HG02610 (cell line): Measurements from ENCODE around the gene PTDSS2.
"Not testable (repeated sequence)": the region's sequence is repeated elsewhere in the genome, so short reads cannot be mapped to it uniquely, and the experiment has no call there.

ENCODE experiments used
- ATAC-seq: cut with Tn5 transposase; IDR thresholded peaks from one replicate; pipeline ENCODE4 v1.9.1; 2021; ENCODE audit warnings: mild to moderate bottlenecking, moderate library complexity; ENCODE audit not compliant: unreplicated experiment

PTDSS2 gene

DNA sequence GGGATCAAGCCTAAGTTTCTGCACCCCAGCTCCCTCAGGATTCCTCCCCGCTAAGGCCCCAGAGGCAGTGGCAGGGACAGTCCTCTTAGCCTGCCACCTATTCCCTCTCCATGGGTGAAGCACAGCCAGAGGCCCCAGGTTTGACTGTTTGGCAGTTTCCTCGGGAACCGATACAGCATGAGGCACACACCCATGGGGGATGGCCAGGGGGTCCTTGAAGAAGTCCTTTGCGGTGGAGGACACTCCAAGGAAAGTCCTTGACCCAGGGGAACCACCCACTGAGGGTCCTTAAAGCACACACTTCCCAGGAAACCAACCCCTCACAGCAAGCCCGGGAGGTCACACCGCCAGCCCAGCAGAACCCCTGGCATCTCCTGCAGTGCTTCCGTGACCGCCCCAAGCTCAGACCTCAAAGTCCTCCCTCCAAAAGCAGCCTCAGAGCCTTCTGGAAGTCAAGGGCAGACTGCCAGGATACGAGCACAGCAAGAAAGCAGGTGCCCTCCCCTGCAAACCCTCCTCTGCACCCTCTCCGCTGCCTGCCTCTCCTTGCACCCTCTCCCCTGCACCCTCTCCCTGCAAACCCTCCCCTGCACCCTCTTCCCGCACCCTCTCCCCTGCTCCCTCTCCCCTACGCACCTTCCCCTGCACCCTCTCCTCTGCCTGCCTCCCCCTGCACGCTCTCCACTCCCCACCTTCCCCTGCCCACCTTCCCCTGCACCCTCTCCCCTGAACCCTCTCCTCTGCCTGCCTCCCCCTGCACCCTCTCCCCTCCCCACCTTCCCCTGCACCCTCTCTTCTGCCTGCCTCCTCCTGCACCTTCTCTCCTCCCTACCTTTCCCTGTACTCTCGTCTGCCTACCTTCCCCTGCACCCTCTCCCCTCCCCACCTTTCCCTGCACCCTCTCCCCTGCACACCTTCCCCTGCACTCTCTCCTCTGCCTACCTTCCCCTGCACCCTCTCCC lies 36.7 kb upstream of the PTDSS2 start:
- ATAC-seq: no peak

DNA sequence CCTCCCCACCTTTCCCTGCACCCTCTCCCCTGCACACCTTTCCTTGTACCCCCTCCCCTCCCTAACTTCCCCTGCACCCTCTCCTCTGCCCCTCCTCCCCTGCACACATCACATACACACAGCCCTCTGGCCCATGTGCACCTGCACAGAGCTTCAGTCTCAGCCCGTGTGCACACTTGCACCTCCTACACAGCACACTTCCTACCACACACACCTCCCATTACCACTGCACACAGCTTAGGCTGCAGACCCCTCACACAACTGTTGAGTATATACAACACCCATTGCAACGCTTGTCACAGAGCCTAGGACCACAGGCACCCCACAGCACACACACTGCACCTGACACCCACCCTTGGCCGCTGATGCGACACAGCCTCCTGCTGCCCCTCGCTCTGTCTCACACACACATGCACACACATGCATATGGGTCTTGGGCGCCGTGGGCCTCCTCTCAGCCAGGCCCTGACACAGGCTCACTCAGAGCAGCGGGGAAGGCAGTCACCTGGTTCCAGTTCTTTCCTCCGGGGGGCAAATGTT lies 35.7 kb upstream of the PTDSS2 start:
- no peak for ATAC-seq

DNA sequence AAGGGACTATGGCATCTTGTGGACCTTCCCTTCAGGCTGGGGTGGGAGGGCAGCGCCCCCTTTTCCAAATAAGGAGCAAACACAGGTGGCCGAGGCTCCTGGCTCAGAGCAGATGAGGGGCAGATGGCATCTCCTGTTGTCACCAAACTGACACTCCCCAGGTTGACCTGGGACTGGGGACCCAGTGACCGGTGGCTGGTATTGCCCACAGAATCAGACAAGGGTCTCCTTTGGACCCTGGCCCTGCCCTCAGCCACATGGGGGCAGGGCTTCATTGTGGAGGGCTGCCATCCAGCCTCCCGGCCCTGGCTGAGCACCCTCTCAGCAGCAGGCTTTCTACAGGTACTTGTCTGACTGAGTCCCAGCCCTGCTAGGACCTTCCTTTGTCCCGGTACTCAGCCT lies 34.4 kb upstream of the PTDSS2 start:
- no peak for ATAC-seq

DNA sequence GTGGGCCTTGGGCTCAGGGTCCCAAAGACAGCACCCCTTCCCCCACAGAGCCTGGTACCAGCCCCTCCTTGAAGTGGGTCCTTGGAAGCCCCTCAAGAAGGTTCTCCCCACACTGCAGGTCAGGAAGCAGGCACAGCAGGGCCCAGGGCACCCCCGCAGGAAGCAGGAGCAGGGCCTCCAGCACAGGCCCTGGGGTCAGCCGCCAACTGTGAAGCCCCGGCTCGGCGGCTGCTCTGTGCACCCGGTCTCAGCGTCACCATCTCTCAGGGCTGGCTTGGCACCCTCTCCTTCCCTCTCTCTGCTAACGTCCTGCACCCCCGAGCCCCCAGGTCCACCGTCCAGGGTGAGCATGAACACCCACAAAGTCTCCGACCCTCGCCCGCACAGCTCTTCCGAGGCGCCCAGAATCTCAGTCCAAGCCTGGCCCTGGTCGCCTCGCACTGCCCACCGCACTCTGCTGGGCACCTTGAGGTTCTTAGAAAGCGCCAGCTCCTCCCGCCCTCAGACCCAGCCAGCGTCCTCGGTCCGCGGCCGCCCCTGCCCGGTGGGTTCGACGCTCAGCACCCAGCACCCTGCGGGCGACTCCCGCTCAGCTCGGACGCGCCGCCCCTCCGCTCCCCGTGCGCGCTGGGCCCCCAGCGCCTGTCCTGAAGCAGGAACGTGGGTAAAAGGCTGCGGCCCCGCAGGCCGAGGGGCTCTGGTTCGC lies 33.9 kb upstream of the PTDSS2 start:
- no peak for ATAC-seq

DNA sequence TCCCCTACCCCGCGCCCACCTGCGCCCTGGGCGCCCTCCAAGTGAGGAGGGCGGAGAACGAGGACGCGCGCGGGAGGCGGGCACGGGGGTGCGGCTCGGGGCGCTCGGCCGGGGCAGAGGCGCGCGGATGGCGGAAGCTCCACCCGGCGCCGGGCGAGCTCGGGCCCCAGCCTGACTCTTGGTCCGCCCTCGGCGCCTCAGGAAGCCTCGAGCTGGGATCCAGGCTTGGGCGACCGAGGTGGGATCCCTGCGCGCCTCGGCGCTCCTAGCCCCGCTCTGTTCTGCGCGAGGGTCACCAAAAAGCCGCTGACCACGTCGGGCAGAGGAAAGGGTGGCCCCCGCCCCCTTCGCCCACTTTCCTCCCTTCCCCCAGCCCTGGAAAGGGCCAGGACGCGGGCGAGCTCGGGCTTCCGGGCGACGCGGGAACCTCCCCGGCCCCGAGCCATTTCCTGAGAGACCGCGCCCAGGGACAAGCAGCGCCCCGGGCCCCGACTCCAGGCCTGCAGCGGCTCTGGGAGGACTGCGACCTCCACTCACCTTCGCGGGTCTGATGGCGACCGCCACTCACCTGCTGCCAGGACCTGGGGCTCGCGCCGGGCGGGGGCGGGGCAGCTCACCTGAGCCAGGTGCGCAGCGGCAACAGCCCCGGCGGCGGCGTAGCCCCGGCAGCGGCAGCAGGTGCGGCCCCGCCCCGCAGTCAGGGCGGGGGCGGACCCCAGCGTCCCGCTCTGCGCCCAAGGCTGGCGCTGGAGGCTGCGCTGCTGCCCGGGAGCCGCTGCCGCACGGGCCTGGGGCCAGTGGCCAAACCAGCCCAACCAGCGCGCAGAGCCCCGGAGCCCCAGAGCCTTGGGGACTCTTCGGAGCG lies 33.1 kb upstream of the PTDSS2 start:
- ATAC-seq: no peak

DNA sequence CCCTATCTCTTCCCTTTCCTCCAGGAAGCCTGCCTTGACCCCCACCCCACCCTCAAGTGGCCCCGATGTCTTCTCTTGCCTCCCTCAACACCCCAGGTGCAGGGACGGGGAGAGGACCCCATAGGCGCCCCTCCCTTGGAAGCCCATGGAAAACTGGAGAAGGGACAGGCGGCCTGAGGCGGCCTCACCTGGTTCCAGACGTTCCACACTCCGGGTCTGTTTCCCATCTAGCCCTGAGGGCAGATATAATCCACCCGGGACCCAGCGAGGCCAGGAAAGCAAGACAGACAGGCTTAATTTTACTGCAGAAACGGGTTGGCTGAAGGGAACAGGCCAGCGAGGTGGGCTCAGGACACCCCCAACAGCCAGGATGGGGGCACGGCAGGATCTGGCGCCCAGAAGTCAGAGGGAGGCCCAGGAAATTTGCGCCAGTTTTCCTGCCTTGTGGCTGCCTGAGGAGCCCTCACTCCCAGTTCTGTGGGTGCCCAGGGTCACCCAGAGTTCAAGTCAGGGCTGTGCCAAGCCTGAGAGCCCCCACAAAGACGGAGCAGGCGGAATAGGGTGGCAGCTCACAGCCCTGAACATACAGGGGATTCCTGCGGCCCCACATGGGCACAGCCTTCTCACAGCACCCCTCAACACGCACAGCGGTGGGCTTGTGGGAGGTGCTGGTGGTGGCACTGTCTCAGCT lies 32.3 kb upstream of the PTDSS2 start:
- no peak for ATAC-seq

DNA sequence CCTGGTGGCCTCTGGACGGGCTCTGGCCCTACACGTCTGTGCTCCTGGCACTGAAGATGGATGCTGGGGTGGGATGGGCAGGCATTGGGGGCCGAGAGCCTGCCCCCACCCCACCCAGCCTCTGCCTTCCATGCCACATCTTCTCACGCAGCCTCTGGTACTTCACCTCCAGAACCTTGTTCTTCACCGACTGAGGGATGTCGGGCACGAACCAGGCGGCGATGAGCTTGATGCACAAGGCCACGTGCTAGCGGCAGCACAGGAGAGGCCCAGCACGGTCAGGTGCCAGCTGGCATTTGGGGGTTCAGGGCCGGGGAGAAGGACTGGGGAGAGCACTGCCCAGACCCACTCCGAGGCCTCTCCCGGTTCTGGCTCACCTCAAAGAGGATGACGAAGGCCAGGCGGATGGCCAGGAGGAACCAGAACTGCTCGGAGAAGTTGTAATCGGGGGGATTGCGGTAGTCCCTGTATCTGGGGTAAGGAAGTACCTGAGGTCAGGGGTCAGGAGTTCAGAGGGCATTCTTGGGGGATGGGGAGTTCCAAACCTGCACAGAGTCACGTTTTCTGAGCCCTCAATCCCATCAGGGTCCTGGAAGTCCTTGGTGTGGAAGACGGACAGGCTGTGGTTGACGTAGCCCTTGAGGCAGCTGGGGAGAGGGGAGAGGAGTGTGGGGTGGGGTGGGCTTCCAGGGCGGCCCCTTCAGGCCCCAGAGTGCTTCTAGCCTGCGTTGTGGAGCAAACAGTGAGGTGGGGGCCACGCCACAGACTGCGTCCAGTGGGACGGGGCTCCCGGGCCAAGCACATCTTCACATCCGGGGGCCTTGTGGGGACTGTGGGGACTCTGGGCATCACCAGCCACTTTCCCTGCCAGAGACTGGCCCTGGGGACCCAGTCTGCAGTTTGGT lies 31.5 kb upstream of the PTDSS2 start:
- ATAC-seq: no peak

DNA sequence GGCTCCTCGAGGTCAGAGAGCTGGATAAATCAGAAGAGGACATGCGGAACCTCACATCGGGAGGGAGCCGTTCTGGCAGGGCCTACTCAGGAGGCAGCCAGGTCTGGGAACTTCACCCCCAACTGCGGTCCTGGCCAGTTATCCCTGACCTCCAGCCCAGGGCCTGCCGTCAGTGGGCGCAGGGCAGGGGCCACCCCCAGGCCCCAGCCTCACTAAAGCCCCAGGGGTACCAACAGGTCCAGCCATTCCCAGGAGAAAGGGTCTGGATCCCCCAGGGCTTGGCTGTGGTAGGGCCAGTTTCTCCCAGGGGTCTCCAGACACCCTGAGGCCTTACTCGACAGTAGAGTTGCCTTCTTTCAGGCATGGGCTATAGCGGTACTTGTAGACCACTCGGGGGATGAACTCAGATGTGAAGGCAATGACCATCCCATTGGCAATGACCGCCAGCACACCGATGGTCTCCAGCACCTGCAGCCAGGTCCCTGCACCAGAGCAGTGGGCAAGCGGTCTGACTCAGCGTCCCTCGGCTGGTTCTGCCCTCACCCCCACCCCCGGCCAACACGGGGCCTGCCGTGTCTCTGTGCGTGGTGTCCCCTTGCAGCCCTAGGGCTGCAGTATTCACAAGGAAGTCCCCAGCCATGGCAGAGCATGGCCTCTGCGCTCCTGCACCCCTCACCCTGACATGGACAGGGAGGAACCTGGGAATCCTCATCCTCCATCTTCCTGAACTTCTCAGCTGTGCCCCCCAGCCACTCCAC lies 30.7 kb upstream of the PTDSS2 start:
- no peak for ATAC-seq

DNA sequence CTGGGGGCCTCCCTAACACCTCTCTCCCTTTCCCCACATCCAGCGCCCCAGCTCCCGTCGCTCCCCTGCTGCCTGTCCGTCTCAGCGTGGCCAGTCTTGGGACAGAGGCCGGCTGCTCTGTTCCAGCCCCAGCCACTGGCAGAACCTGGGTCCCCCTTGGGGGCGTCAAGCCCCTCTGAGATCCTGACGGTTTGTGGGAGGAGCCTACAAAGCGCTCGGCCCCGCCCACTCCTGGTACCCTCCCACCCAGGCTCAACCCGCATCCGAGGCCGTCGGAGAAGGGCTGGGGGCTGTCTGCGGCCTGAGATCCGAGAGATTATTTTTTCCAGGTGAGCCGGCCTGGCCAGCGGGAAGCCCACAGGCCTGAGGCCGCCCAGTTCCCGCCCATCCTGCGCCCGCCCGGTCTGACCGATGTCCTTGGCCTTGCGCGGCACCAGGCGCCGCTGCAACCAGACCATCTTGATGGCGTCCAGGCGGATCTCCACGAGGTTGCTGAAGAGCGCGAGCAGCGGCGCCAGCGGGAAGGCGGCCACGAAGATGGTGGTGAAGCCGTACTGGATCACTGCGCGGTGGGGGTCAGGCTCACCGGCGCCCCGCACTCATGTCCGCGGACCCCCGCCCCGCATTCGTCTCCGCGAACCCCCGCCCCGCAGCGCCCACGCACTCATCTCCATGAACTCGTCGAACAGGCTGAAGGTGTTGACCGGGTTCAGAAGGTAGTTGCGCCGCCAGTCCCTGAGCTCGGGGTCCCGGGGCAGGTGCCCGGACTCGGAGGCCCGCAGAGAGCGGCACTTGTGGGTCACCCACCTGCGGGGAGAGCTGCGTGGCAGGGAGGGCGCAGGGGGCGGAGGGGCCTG lies 29.8 kb upstream of the PTDSS2 start:
- no peak for ATAC-seq

DNA sequence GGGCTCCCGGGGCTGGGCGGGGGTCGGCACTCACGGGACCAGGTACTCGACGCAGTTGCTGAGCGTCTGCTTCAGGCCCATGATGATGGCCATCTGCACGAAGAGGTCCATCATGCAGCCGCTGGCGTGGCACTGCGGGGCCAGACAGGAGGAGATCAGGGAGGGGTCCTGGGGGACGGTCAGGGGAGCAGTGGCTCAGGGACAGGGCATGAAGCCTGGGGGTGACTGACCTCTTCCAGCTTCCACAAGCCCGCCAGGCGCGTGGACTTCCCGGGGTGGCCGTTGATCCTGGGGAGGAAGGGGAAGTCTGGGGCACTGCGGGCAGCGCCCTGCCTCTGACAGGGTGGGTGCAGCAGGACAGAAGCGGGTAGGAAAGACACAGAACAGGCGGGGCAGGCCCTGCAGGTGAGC lies 29.2 kb upstream of the PTDSS2 start:
- no peak for ATAC-seq

DNA sequence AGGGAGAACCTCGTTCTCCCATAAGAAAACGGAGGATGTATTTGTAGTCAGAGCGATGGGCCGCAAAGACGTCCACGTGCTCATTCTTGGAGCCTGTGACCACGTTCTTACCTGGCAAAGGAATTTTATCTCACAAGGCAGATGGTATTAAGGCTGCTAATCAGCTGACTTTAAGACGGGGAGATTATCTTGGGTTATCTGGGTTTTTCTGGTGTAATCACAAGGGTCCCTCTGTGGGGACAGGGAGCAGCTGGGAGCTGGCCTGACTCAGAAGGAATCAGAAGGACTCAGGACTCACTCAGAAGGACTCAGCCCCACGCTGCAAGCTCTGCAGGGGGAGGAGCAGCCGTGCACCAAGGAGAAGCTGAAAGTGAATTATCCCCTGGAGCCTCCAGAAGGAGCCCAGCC lies 27.8 kb upstream of the PTDSS2 start:
- no peak for ATAC-seq

DNA sequence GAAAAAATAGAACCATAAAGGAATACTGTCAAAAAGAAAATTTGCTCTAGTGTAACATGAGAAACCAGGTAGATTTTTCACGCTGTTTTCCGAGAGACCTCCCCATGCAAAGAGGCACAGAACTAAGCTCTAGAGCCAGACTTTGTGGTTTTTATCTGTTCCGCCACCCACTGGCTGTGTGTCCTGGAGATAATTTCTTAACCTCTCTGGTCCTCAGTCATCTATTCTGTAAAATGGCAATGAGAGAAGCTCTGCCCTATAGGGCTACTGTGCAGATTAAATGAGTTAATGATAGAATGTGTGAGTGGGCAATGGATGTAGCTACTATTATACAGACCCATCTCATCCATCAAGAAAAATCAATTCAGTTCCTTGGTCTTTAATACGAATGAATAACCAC lies 25.8 kb upstream of the PTDSS2 start:
- ATAC-seq: no peak

DNA sequence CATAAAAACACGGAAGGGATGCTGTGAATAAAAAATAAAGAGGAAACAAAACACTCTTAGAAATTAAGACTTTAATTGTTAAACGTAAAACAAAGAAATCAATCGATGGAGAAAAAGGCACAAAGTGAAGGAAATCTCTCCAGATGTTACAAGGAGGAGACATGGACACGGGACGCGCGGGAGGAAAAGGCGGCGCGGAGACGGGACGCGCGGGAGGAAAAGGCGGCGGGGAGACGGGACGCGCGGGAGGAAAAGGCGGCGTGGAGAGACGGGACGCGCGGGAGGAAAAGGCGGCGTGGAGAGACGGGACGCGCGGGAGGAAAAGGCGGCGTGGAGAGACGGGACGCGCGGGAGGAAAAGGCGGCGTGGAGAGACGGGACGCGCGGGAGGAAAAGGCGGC lies 25.3 kb upstream of the PTDSS2 start:
- not testable (repeated sequence) for ATAC-seq

DNA sequence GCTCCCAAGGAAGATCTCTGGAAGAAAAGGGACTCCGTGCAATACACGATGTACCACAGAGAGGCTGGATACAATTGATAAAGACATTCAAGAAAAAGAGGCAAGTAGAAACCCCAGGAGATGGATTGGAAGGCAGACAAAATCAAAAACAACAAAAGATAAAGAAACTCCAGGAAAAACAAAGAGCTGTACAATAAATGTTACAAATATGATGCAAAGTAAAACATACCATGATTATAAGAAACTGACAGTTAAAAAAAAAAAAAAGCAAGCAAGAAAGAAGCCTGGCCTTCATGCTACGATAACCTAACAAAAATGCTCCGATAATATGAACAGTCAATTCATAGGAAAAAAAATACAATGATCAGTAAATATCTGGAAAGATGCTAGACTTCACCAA lies 24.8 kb upstream of the PTDSS2 start:
- no peak for ATAC-seq

DNA sequence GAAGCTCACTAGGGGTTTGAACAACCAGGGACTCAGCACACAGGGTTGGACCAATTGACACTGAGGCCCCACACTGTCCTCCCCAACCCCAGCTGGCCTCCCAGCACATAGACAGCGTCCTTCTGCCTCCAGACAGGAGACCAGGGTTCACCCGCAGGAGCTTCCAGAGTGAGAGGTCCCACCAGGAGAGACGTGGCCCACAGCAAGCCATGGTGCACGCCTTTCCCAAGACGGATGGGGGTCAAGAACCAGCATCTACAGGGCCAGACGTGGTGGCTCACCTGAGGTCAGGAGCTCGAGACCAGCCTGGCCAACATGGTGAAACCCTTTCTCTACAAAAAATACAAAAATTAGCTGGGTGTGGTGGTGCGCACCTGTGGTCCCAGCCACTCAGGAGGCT lies 23.2 kb upstream of the PTDSS2 start:
- ATAC-seq: no peak

DNA sequence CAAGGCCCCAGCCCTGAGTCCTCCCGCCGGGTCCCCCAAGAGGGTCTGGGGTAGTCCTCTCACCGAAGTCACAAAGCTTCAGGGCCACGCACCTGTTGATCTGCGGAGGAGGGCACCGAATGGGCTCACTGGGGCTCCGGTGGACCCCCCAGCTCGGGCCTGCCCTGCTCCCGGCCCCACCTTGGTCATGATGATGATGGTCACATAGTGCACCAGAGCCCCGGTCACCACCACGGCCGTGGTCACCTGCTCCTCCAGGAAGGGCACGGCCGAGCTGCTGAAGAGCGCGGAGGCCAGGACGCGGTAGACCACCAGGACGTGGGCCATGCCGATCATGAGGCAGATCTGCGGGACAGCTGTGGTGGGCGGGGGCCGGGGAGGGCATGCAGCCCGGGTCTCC lies 21.8 kb upstream of the PTDSS2 start:
- ATAC-seq: no peak

DNA sequence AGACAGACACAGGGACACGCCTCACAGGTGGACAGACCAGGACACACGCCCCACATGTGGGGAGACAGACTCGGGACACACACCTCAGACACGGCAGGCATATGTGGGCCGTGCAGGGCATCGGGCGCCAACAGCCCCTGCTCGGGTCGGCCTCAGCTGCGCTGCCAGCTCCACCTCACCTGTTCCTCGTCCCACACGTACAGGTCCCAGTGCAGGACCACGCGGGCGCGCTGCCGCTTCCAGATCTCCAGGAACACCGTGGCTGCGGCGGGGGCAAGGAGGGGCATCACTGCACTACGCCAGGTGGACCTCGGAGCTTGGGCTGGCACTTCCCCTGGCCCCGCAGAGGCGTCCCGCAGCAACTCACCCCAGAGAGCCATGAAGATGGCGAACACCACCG lies 20.7 kb upstream of the PTDSS2 start:
- no peak for ATAC-seq
